GM12878 (cell line): ENCODE measurements around the gene BRD1. TPM values are rescaled to one million over a fixed set of nuclear protein-coding genes. Genes with fewer than 3 reads are reported as not detected.

Experiments
- ASH2L ChIP-seq: fragments of 300-600, 200-600 bp; sonication (generic); IDR thresholded peaks from 2 replicates; pipeline ENCODE4 v1.6.1; 2017; ENCODE audit warnings: low read depth, mild to moderate bottlenecking, borderline replicate concordance
- CEBPB ChIP-seq, 2 experiments: fragments of 150-350 bp in 1 of 2; IDR thresholded peaks; 2 replicates each; pipeline ENCODE4 v1.6.1; 2012 to 2014; ENCODE audit warnings: low read depth in 2 of 2, low read length in 2 of 2, borderline replicate concordance in 1 of 2, inconsistent platforms in 1 of 2
- EED ChIP-seq: sonication (generic); IDR thresholded peaks from 2 replicates; pipeline ENCODE4 v1.6.1; 2016; ENCODE audit warnings: antibody characterized with exemption, low read depth
- HSF1 ChIP-seq: fragments of 150-350 bp; IDR thresholded peaks from 2 replicates; pipeline ENCODE4 v1.6.1; 2014; ENCODE audit warnings: mild to moderate bottlenecking, low read depth, low read length
- IRF5 ChIP-seq: fragments of 450-650 bp; IDR thresholded peaks from 2 replicates; pipeline ENCODE4 v1.6.1; 2017; ENCODE audit warnings: borderline replicate concordance
- LARP7 ChIP-seq: fragments of 450-650 bp; IDR thresholded peaks from 2 replicates; pipeline ENCODE4 v1.6.1; 2017; ENCODE audit warnings: mild to moderate bottlenecking
- MTA3 ChIP-seq: IDR thresholded peaks from 2 replicates; pipeline ENCODE4 v1.6.1; 2012; ENCODE audit warnings: low read length, inconsistent platforms, borderline replicate concordance
- MYC ChIP-seq: IDR thresholded peaks from 2 replicates; pipeline ENCODE4 v1.6.1; 2011; ENCODE audit warnings: mild to moderate bottlenecking, low read length, moderate library complexity, inconsistent platforms; ENCODE audit not compliant: insufficient read depth, insufficient replicate concordance, insufficient read length, severe bottlenecking
- RFX5 ChIP-seq: IDR thresholded peaks from 2 replicates; pipeline ENCODE4 v1.6.1; 2011; ENCODE audit warnings: low read depth, low read length, improper control_type of control experiment
- SPI1 ChIP-seq: IDR thresholded peaks from 2 replicates; pipeline ENCODE4 v1.6.1; 2011; ENCODE audit warnings: low read depth, mild to moderate bottlenecking, low read length, moderate library complexity, borderline replicate concordance; ENCODE audit not compliant: insufficient read depth
- SUZ12 ChIP-seq: fragments of 200-600 bp; sonication (generic); IDR thresholded peaks from one replicate; pipeline ENCODE4 v1.6.1; 2018; ENCODE audit warnings: antibody characterized with exemption, mild to moderate bottlenecking; ENCODE audit not compliant: unreplicated experiment
- TCF12 ChIP-seq: IDR thresholded peaks from 2 replicates; pipeline ENCODE4 v1.6.1; 2011; ENCODE audit warnings: low read depth, mild to moderate bottlenecking, low read length
- ZBTB4 ChIP-seq: fragments of 450-650 bp; formaldehyde crosslinking; IDR thresholded peaks from 2 replicates; pipeline ENCODE4 v1.4.0; 2022; ENCODE audit warnings: mild to moderate bottlenecking, moderate library complexity
- ZNF24 ChIP-seq: fragments of 450-650 bp; IDR thresholded peaks from 2 replicates; pipeline ENCODE4 v1.6.1; 2017; ENCODE audit warnings: antibody characterized with exemption, mild to moderate bottlenecking
- ZNF274 ChIP-seq: IDR thresholded peaks from one replicate; pipeline ENCODE4 v1.8.0; 2011; ENCODE audit not compliant: insufficient read length, insufficient read depth
- ZNF687 ChIP-seq: fragments of 450-650 bp; IDR thresholded peaks from 2 replicates; pipeline ENCODE4 v1.6.1; 2017; ENCODE audit warnings: mild to moderate bottlenecking, moderate library complexity
- polyA plus RNA-seq, 11 experiments: library from polyadenylated mRNA; depleted of rRNA in 4 of 11; unstranded in 6 of 11; stranded (reverse) in 5 of 11; fragments of >200 nt; fragmentation: Nextera tagmentation in 4 of 11; fragmentation: Illumina TruSeq in 1 of 11; extraction: Ambion mirVana in 4 of 11; extraction: Trizol in 1 of 11; gene quantifications; 1 replicate in 1 of 11; 2 replicates in 10 of 11; pipeline versions ENCODE4 v1.2.1 to v1.2.3, GENCODE V29; 2011 to 2016; ENCODE audit warnings: inconsistent platforms in 2 of 11, missing spikeins in 2 of 11, low read depth in 1 of 11
- total RNA-seq, 4 experiments: library from RNA; depleted of rRNA in 3 of 4; stranded (reverse); fragments of >200 nt in 3 of 4; fragmentation: Illumina TruSeq in 1 of 4; extraction: Trizol in 1 of 4; gene quantifications; 2 replicates each; pipeline versions ENCODE4 v1.2.1 to v1.2.3, GENCODE V29; 2013 to 2021

BRD1 gene
- total and polyA plus RNA-seq, 10 of the 15 experiments (the other 5 are each of a cell fraction or from before 2014, with no cell fraction given) = 0.90 to 26.4 (median 7.1) TPM

GRCh38 chr22:49852898-49853894 is 25.5 kb upstream of the BRD1 start, which contains the start of gene ZBED4 (continued):
- no peak for TF ChIP-seq ZBTB4 (CRISPR knock-in tag)
- no peak for TF ChIP-seq RFX5
- TF ChIP-seq HSF1 = no peak
- TF ChIP-seq ZNF24 = no peak
- TF ChIP-seq MYC = no peak
- TF ChIP-seq ASH2L = no peak
- no peak for TF ChIP-seq TCF12
- peak; percentile 82 for TF ChIP-seq ZNF687
- TF ChIP-seq EED = peak; percentile 36; the same call in 1 of the 2 replicates
- no peak for TF ChIP-seq SPI1
- no peak; the same call in 1 of the 2 replicates for TF ChIP-seq IRF5
- no peak for TF ChIP-seq CEBPB (IDR thresholded peaks at IDR 0.05; ENCODE audit: borderline replicate concordance in 1 of 2, low read depth in 2 of 2, low read length in 2 of 2)
- TF ChIP-seq SUZ12 = no peak
- TF ChIP-seq MTA3 = no peak
- peak; percentile 93 for TF ChIP-seq LARP7
- no peak for TF ChIP-seq ZNF274
